ENCODE data around the gene CAMK2D. TPM values are rescaled to one million over a fixed set of nuclear protein-coding genes. Genes with fewer than 3 reads are reported as not detected.

CAMK2D gene
- total and polyA plus RNA-seq, 4 donors: 10.1 to 31.0 (median 25.6) TPM

GRCh38 chr4:113758372-113758771, 3.2 kb downstream of the CAMK2D start:
- peaks cover 0 to 4% (median 0%) of the 10 kb centered on the region in 4 donors for H3K36me3 ChIP-seq (ENCODE audit: control insufficient read depth in 4 of 4, insufficient read depth in 3 of 4, low read depth in 1 of 4, low read length in 3 of 4)
- 86% methylated on average over 6 of the region's 6 CpGs for WGBS
- no peak overlapping the region for H3K9ac ChIP-seq (ENCODE audit: low read depth in 1 of 2, low read length in 2 of 2)
- H3K4me3 ChIP-seq (ENCODE audit: low read depth in 1 of 3, low read length in 3 of 3): no peak overlapping the region
- no peak overlapping the region for H3K27ac ChIP-seq (ENCODE audit: low read depth in 1 of 2, low read length in 2 of 2)
- TF ChIP-seq JUND (IDR thresholded peaks at IDR 0.05) (no peak), GABPA (IDR thresholded peaks at IDR 0.05 in 1 of 2, conservative IDR thresholded peaks at IDR 0.05 in 1 of 2) (no peak), FOXA1 (IDR thresholded peaks at IDR 0.05) (no peak), NR2F2 (IDR thresholded peaks at IDR 0.05) (no peak), RXRA (IDR thresholded peaks at IDR 0.05) (no peak), CTCF (IDR thresholded peaks at IDR 0.05; ENCODE audit: low read depth, low read length, missing input control) (no peak), ZBTB33 (IDR thresholded peaks at IDR 0.05) (no peak), HNF4G (IDR thresholded peaks at IDR 0.05) (no peak), YY1 (IDR thresholded peaks at IDR 0.05) (no peak), MAX (IDR thresholded peaks at IDR 0.05) (no peak), FOXA2 (IDR thresholded peaks at IDR 0.05) (no peak), TAF1 (conservative IDR thresholded peaks at IDR 0.05) (no peak), SP1 (IDR thresholded peaks at IDR 0.05) (no peak)
- TF ChIP-seq, protein P1, sequence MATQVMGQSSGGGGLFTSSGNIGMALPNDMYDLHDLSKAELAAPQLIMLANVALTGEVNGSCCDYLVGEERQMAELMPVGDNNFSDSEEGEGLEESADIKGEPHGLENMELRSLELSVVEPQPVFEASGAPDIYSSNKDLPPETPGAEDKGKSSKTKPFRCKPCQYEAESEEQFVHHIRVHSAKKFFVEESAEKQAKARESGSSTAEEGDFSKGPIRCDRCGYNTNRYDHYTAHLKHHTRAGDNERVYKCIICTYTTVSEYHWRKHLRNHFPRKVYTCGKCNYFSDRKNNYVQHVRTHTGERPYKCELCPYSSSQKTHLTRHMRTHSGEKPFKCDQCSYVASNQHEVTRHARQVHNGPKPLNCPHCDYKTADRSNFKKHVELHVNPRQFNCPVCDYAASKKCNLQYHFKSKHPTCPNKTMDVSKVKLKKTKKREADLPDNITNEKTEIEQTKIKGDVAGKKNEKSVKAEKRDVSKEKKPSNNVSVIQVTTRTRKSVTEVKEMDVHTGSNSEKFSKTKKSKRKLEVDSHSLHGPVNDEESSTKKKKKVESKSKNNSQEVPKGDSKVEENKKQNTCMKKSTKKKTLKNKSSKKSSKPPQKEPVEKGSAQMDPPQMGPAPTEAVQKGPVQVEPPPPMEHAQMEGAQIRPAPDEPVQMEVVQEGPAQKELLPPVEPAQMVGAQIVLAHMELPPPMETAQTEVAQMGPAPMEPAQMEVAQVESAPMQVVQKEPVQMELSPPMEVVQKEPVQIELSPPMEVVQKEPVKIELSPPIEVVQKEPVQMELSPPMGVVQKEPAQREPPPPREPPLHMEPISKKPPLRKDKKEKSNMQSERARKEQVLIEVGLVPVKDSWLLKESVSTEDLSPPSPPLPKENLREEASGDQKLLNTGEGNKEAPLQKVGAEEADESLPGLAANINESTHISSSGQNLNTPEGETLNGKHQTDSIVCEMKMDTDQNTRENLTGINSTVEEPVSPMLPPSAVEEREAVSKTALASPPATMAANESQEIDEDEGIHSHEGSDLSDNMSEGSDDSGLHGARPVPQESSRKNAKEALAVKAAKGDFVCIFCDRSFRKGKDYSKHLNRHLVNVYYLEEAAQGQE (IDR thresholded peaks at IDR 0.05): no peak
- TF ChIP-seq, protein P2, sequence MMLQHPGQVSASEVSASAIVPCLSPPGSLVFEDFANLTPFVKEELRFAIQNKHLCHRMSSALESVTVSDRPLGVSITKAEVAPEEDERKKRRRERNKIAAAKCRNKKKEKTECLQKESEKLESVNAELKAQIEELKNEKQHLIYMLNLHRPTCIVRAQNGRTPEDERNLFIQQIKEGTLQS (IDR thresholded peaks at IDR 0.05): no peak
- peaks cover 0 to 16% (median 2%) of the 10 kb centered on the region in 4 donors for H3K4me1 ChIP-seq (ENCODE audit: control insufficient read depth in 4 of 4, insufficient read depth in 4 of 4, low read length in 3 of 4)
- no peak for DNase-seq (ENCODE audit: low spot score)
- no peaks in the 10 kb centered on the region for H3K9me3 ChIP-seq (ENCODE audit: control insufficient read depth in 4 of 4, low read length in 3 of 4)
- no peaks in the 10 kb centered on the region for H3K27me3 ChIP-seq (ENCODE audit: control insufficient read depth in 4 of 4, insufficient read depth in 4 of 4, low read length in 3 of 4)

- H3K27ac ChIP-seq (ENCODE audit: low read depth in 1 of 2, low read length in 2 of 2): no peak overlapping the region
Observed at GRCh38 chr4:113757486-113757885, 4.1 kb downstream of the CAMK2D start.

More at GRCh38 chr4:113757486-113757885, 4.1 kb downstream of the CAMK2D start:
- no peak for TF ChIP-seq ZBTB33 (IDR thresholded peaks at IDR 0.05)
- H3K36me3 ChIP-seq (ENCODE audit: control insufficient read depth in 4 of 4, insufficient read depth in 3 of 4, low read depth in 1 of 4, low read length in 3 of 4): peaks cover 0 to 4% (median 0%) of the 10 kb centered on the region in 4 donors
- no peak for DNase-seq (ENCODE audit: low spot score)
- H3K9me3 ChIP-seq (ENCODE audit: control insufficient read depth in 4 of 4, low read length in 3 of 4): no peaks in the 10 kb centered on the region
- H3K4me1 ChIP-seq (ENCODE audit: control insufficient read depth in 4 of 4, insufficient read depth in 4 of 4, low read length in 3 of 4): peaks cover 0 to 11% (median 2%) of the 10 kb centered on the region in 4 donors
- no peak overlapping the region for H3K9ac ChIP-seq (ENCODE audit: low read depth in 1 of 2, low read length in 2 of 2)
- H3K4me3 ChIP-seq (ENCODE audit: low read depth in 1 of 3, low read length in 3 of 3): no peak overlapping the region
- no peaks in the 10 kb centered on the region for H3K27me3 ChIP-seq (ENCODE audit: control insufficient read depth in 4 of 4, insufficient read depth in 4 of 4, low read length in 3 of 4)
- WGBS: 96% methylated on average over 3 of the region's 3 CpGs
